K562 (cell line): ENCODE measurements around the gene GRIN2A. TPM values are rescaled to one million over a fixed set of nuclear protein-coding genes. Genes with fewer than 3 reads are reported as not detected.

ENCODE experiments used
- ATAC-seq: fragments of 200-7000 bp; cut with Tn5 transposase; 3 replicates; pipeline ENCODE4 v1.9.1; 2020; ENCODE audit warnings: moderate library complexity
- BruUV-seq: library from RNA; stranded (reverse); fragments of 400-500 nt; replicated peaks from 2 replicates; lab custom pipeline; 2021; lab: Mats Ljungman, UMichigan
- CTCF ChIA-PET: fragments of 300-600 bp; formaldehyde crosslinking; extraction: SDS; loops from one replicate; lab custom pipeline; 2021; ENCODE audit warnings: low intra/inter-chr PET ratio; lab: Yijun Ruan, JAX
- POLR2A ChIA-PET: fragments of 300-600, 350-650 bp; sonication (Branson Sonifier 250); formaldehyde crosslinking; extraction: SDS; loops from one replicate; lab custom pipeline; 2021; ENCODE audit warnings: antibody characterized with exemption, inconsistent platforms; lab: Yijun Ruan, JAX
- DNase-seq, 4 experiments: peaks; one replicate each; pipeline versions ENCODE4 v3.0.0 to v3.0.0-alpha.2; 2011 to 2018; ENCODE audit warnings: low spot score in 3 of 4, mixed read lengths in 3 of 4; ENCODE audit errors: extremely low read depth in 1 of 4
- FAIRE-seq: peaks from 2 replicates; lab custom pipeline; 2011; peaks lifted over from hg19 to GRCh38; lab: Jason Lieb, UNC
- H2AFZ ChIP-seq: 2 replicates; pipeline ENCODE4 v1.6.0; 2011; ENCODE audit warnings: low read depth, low read length, control low read depth, inconsistent platforms
- H3K27ac ChIP-seq: fragments of 200-600 bp; 3 replicates; pipeline ENCODE4 v1.8.0; 2011; ENCODE audit warnings: low read depth, mild to moderate bottlenecking, control low read depth, inconsistent platforms, low read length, moderate library complexity, mixed read lengths; ENCODE audit errors: extremely low read depth
- H3K27me3 ChIP-seq, 2 experiments: fragments of 300-600 bp in 1 of 2; 2 replicates in 1 of 2; 3 replicates in 1 of 2; pipeline versions ENCODE4 v1.6.0 to v1.8.0; 2011; ENCODE audit warnings: inconsistent platforms in 2 of 2, low read length in 2 of 2, mild to moderate bottlenecking in 1 of 2, mixed read lengths in 1 of 2, moderate library complexity in 1 of 2; ENCODE audit not compliant: control insufficient read depth in 2 of 2, insufficient read depth in 2 of 2
- H3K36me3 ChIP-seq: fragments of 300-600 bp; 3 replicates; pipeline ENCODE4 v1.8.0; 2011; ENCODE audit warnings: mild to moderate bottlenecking, low read length, inconsistent platforms; ENCODE audit not compliant: control insufficient read depth, insufficient read depth
- H3K4me1 ChIP-seq, 2 experiments: fragments of 200-600 bp in 1 of 2; replicated peaks in 1 of 2; 2 replicates in 1 of 2; 3 replicates in 1 of 2; pipeline versions ENCODE4 v1.5.1 to v1.8.0; 2011; ENCODE audit warnings: inconsistent platforms in 2 of 2, low read length in 2 of 2, mild to moderate bottlenecking in 1 of 2, mixed read lengths in 1 of 2, moderate library complexity in 1 of 2; ENCODE audit not compliant: control insufficient read depth in 2 of 2, insufficient read depth in 2 of 2
- H3K4me2 ChIP-seq: 2 replicates; pipeline ENCODE4 v1.6.1; 2011; ENCODE audit warnings: low read length, control low read depth, inconsistent platforms, mixed read lengths; ENCODE audit not compliant: insufficient read depth
- H3K4me3 ChIP-seq: fragments of 200-600 bp; sonication (generic), shearing (Covaris generic); 2 replicates; pipeline ENCODE4 v1.5.1; 2016; ENCODE audit warnings: control low read depth, inconsistent platforms
- H3K79me2 ChIP-seq: fragments of 200-600 bp; 3 replicates; pipeline ENCODE4 v1.8.0; 2011; ENCODE audit warnings: low read length, inconsistent platforms; ENCODE audit not compliant: control insufficient read depth, insufficient read depth
- H3K9ac ChIP-seq, 2 experiments: 2 replicates each; pipeline versions ENCODE4 v1.6.0 to v1.6.1; 2011; ENCODE audit warnings: low read depth in 2 of 2, low read length in 2 of 2, control low read depth in 1 of 2, inconsistent platforms in 1 of 2, mild to moderate bottlenecking in 1 of 2, mixed read lengths in 1 of 2; ENCODE audit not compliant: insufficient read depth in 1 of 2
- H3K9me1 ChIP-seq: one replicate; pipeline ENCODE4 v1.6.0; 2011; ENCODE audit warnings: inconsistent platforms, mild to moderate bottlenecking, low read length, moderate library complexity; ENCODE audit not compliant: control insufficient read depth, insufficient read depth
- H3K9me3 ChIP-seq: replicated peaks from 2 replicates; pipeline ENCODE4 v1.5.1; 2011; ENCODE audit warnings: low read depth, low read length, inconsistent platforms; ENCODE audit not compliant: control insufficient read depth, insufficient read depth
- H4K20me1 ChIP-seq: replicated peaks from 2 replicates; pipeline ENCODE4 v1.6.1; 2011; ENCODE audit warnings: low read length, inconsistent platforms, mixed read lengths; ENCODE audit not compliant: control insufficient read depth, insufficient read depth
- EHMT2 ChIP-seq: fragments of 450-650 bp; IDR thresholded peaks from 2 replicates; pipeline ENCODE4 v1.6.1; 2018; ENCODE audit warnings: antibody characterized with exemption
- ESRRB ChIP-seq: fragments of 250-450 bp; sonication (Bioruptor Pico); IDR thresholded peaks from 2 replicates; pipeline ENCODE4 v1.5.0; 2020; ENCODE audit warnings: mild to moderate bottlenecking, moderate library complexity, borderline replicate concordance
- GABPA ChIP-seq: fragments of 200-800 bp; sonication (Bioruptor generic); conservative IDR thresholded peaks from 2 replicates; pipeline ENCODE4 v1.6.1; 2016; ENCODE audit warnings: low read depth, missing genetic modification characterization, missing compliant biosample characterization
- GABPB2 ChIP-seq: fragments of 250-450 bp; sonication (Bioruptor Pico); conservative IDR thresholded peaks from 2 replicates; pipeline ENCODE4 v1.5.1; 2021; ENCODE audit warnings: mild to moderate bottlenecking
- JUND ChIP-seq, 2 experiments: IDR thresholded peaks; 2 replicates in 1 of 2; 3 replicates in 1 of 2; pipeline ENCODE4 v1.6.1; 2011; ENCODE audit warnings: borderline replicate concordance in 2 of 2, low read depth in 2 of 2, low read length in 2 of 2, improper control_type of control experiment in 1 of 2, missing biosample characterization in 1 of 2, missing genetic modification characterization in 1 of 2, missing genetic modification reagents in 1 of 2
- KDM4B ChIP-seq, 2 experiments: fragments of 450-650 bp in 1 of 2; sonication (generic) in 1 of 2; IDR thresholded peaks; 2 replicates each; pipeline ENCODE4 v1.6.1; 2016 to 2017; ENCODE audit warnings: borderline replicate concordance in 2 of 2, antibody characterized with exemption in 1 of 2, low read depth in 1 of 2, mild to moderate bottlenecking in 1 of 2
- ZNF717 ChIP-seq: fragments of 250-450 bp; sonication (Bioruptor Pico); IDR thresholded peaks from 2 replicates; pipeline ENCODE4 v1.5.0; 2021
- ZZZ3 ChIP-seq: fragments of 450-650 bp; IDR thresholded peaks from 2 replicates; pipeline ENCODE4 v1.6.1; 2016; ENCODE audit warnings: antibody characterized with exemption, mild to moderate bottlenecking, moderate library complexity
- WGBS: fragments of 100-300 bp; shearing (Covaris generic); methylation state at CpG from one replicate; pipeline ENCODE4 v1.1.6; 2016; ENCODE audit warnings: low coverage, mixed read lengths; ENCODE audit not compliant: insufficient coverage; ENCODE audit errors: missing lambda C conversion rate; 5-methylcytosine and 5-hydroxymethylcytosine counted together
- in situ Hi-C: fragments of 300-500 bp; cut with MboI; formaldehyde crosslinking; loops from 4 replicates; pipeline ENCODE4 v1.15.0; 2018; ENCODE audit warnings: inconsistent platforms, mixed read lengths
- intact Hi-C: fragments of 100-400 bp; cut with micrococcal nuclease; formaldehyde crosslinking; loops from 2 replicates; pipeline ENCODE4 v1.14.2; 2022
- polyA plus RNA-seq, 8 experiments: library from polyadenylated mRNA; depleted of rRNA in 4 of 8; stranded (reverse) in 5 of 8; unstranded in 3 of 8; fragments of >200 nt; fragmentation: Nextera tagmentation in 2 of 8; fragmentation: Illumina TruSeq in 1 of 8; extraction: Ambion mirVana in 2 of 8; extraction: Trizol in 1 of 8; gene quantifications; 2 replicates each; pipeline versions ENCODE4 v1.2.1 to v1.2.3, GENCODE V29; 2011 to 2014; ENCODE audit warnings: inconsistent platforms in 1 of 8, missing spikeins in 1 of 8
- total RNA-seq, 7 experiments: library from RNA; depleted of rRNA in 6 of 7; stranded (reverse); fragments of >200 nt in 6 of 7; fragmentation: Illumina TruSeq in 2 of 7; extraction: Trizol in 2 of 7; gene quantifications; 2 replicates each; pipeline versions ENCODE4 v1.2.1 to v1.2.3, GENCODE V29; 2011 to 2021; ENCODE audit warnings: low replicate concordance in 1 of 7
- TF ChIP-seq, protein P1 (sequence below): fragments of 250-450 bp; sonication (Bioruptor Pico); IDR thresholded peaks from 2 replicates; pipeline ENCODE4 v1.4.0; 2020
- TF ChIP-seq, protein P2 (sequence below), 2 experiments: IDR thresholded peaks; 2 replicates each; pipeline ENCODE4 v1.6.1; 2011; ENCODE audit warnings: borderline replicate concordance in 1 of 2, control low read depth in 1 of 2, low read depth in 1 of 2, low read length in 1 of 2, mild to moderate bottlenecking in 1 of 2, mixed read lengths in 1 of 2, moderate library complexity in 1 of 2; ENCODE audit not compliant: insufficient read depth in 1 of 2, insufficient read length in 1 of 2, poor library complexity in 1 of 2, severe bottlenecking in 1 of 2; ENCODE audit errors: extremely low read depth in 1 of 2

GRIN2A gene
- total and polyA plus RNA-seq, 9 of the 15 experiments (the other 6 are each of a cell fraction or from before 2014, with no cell fraction given): not detected

DNA sequence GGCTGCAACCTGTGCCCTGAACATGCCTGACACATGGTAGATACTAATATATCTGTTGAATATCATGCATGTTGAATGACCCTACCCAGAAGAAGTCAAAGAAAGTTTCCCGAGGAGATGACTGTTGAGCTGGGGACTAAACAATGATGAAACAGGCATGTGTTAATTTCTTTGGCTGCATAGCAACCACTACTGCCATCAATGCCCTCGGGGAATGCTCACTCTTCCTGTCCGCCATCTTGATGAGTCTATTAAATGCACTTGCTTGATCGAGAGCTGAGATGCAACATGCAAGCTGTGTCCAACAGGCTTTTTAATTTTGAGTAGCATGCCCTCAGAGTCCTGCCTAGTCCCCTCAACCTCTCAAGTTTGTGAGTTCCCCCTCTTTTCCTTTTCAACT, 31.3 kb downstream of the GRIN2A start:
- Histone ChIP-seq H3K9me1 (no peaks in the 10 kb centered on the region), H3K4me1 (no peaks in the 10 kb centered on the region), H4K20me1 (no peaks in the 10 kb centered on the region), H3K9me3 (no peaks in the 10 kb centered on the region), H3K79me2 (no peaks in the 10 kb centered on the region), H3K36me3 (no peaks in the 10 kb centered on the region), H2AFZ (no peak overlapping the region), H3K4me3 (no peak overlapping the region), H3K27me3 (no peaks in the 10 kb centered on the region; a peak in 1 of 5 replicates), H3K4me2 (no peak overlapping the region), H3K9ac (no peak overlapping the region), H3K27ac (no peak overlapping the region)
- no peak for FAIRE-seq
- 1% methylated on average over 4 of the region's 4 CpGs for WGBS
- CTCF ChIA-PET: no interaction called here
- no peak for ATAC-seq
- DNase-seq: no peak
- POLR2A ChIA-PET: interaction anchor here (1.2 kb wide), 1 partner anchor 11 kb away, joined by 3 read pairs; no protein-coding TSS in a partner anchor
- intact Hi-C loops: no loop called here
- no TSS peak for BruUV-seq
- in situ Hi-C loops: loop anchor here (25.0 kb wide), 1 partner anchor 1589 kb away; no protein-coding TSS in a partner anchor
- TF ChIP-seq ESRRB (CRISPR knock-in tag) (no peak), KDM4B (IDR thresholded peaks at IDR 0.05; ENCODE audit: borderline replicate concordance in 2 of 2, low read depth in 1 of 2) (no peak), JUND (IDR thresholded peaks at IDR 0.05; ENCODE audit: borderline replicate concordance, low read depth, low read length) (no peak), JUND (tag; IDR thresholded peaks at IDR 0.05; ENCODE audit: borderline replicate concordance, low read depth, low read length) (no peak), GABPA (tag) (no peak), GABPB2 (no peak), EHMT2 (no peak), ZZZ3 (no peak), ZNF717 (no peak)
- TF ChIP-seq, protein P1, sequence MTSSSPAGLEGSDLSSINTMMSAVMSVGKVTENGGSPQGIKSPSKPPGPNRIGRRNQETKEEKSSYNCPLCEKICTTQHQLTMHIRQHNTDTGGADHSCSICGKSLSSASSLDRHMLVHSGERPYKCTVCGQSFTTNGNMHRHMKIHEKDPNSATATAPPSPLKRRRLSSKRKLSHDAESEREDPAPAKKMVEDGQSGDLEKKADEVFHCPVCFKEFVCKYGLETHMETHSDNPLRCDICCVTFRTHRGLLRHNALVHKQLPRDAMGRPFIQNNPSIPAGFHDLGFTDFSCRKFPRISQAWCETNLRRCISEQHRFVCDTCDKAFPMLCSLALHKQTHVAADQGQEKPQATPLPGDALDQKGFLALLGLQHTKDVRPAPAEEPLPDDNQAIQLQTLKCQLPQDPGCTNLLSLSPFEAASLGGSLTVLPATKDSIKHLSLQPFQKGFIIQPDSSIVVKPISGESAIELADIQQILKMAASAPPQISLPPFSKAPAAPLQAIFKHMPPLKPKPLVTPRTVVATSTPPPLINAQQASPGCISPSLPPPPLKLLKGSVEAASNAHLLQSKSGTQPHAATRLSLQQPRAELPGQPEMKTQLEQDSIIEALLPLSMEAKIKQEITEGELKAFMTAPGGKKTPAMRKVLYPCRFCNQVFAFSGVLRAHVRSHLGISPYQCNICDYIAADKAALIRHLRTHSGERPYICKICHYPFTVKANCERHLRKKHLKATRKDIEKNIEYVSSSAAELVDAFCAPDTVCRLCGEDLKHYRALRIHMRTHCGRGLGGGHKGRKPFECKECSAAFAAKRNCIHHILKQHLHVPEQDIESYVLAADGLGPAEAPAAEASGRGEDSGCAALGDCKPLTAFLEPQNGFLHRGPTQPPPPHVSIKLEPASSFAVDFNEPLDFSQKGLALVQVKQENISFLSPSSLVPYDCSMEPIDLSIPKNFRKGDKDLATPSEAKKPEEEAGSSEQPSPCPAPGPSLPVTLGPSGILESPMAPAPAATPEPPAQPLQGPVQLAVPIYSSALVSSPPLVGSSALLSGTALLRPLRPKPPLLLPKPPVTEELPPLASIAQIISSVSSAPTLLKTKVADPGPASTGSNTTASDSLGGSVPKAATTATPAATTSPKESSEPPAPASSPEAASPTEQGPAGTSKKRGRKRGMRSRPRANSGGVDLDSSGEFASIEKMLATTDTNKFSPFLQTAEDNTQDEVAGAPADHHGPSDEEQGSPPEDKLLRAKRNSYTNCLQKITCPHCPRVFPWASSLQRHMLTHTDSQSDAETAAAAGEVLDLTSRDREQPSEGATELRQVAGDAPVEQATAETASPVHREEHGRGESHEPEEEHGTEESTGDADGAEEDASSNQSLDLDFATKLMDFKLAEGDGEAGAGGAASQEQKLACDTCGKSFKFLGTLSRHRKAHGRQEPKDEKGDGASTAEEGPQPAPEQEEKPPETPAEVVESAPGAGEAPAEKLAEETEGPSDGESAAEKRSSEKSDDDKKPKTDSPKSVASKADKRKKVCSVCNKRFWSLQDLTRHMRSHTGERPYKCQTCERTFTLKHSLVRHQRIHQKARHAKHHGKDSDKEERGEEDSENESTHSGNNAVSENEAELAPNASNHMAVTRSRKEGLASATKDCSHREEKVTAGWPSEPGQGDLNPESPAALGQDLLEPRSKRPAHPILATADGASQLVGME (CRISPR knock-in tag): no peak
- TF ChIP-seq, protein P2, sequence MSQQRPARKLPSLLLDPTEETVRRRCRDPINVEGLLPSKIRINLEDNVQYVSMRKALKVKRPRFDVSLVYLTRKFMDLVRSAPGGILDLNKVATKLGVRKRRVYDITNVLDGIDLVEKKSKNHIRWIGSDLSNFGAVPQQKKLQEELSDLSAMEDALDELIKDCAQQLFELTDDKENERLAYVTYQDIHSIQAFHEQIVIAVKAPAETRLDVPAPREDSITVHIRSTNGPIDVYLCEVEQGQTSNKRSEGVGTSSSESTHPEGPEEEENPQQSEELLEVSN (IDR thresholded peaks at IDR 0.05; ENCODE audit: borderline replicate concordance in 1 of 2, extremely low read depth in 1 of 2, insufficient read depth in 1 of 2, insufficient read length in 1 of 2, low read depth in 1 of 2, low read length in 1 of 2, poor library complexity in 1 of 2, severe bottlenecking in 1 of 2): no peak
